Thyroid gland (tissue), 4 donors: ENCODE measurements around the gene FSIP1. TPM values are rescaled to one million over a fixed set of nuclear protein-coding genes. Genes with fewer than 3 reads are reported as not detected.

Experiments
- DNase-seq, 2 donors: peaks; one replicate each; pipeline ENCODE4 v3.0.0-alpha.2; 2019
- H3K27ac ChIP-seq, 3 donors: fragments of 200-600 bp; sonication (generic); 1 replicate in 2 of 3; 2 replicates in 1 of 3; pipeline ENCODE4 v1.5.1; 2016 to 2019; ENCODE audit warnings: mild to moderate bottlenecking in 1 of 3, moderate library complexity in 1 of 3
- H3K27me3 ChIP-seq: fragments of 200-600 bp; sonication (generic); one replicate; pipeline ENCODE4 v1.5.1; 2019
- H3K36me3 ChIP-seq, 2 donors: fragments of 200-600 bp; sonication (generic); one replicate each; pipeline ENCODE4 v1.5.1; 2016 to 2019
- H3K4me1 ChIP-seq, 2 donors: fragments of 200-600 bp; sonication (generic); one replicate each; pipeline ENCODE4 v1.5.1; 2017 to 2019
- H3K4me3 ChIP-seq, 3 donors: fragments of 200-600 bp; sonication (generic); replicated peaks in 1 of 3; 1 replicate in 2 of 3; 2 replicates in 1 of 3; pipeline ENCODE4 v1.5.1; 2016; ENCODE audit warnings: mild to moderate bottlenecking in 1 of 3
- H3K9me3 ChIP-seq: fragments of 200-600 bp; sonication (generic); one replicate; pipeline ENCODE4 v1.5.1; 2017
- POLR2A ChIP-seq, 2 donors: fragments of 450-650 bp; IDR thresholded peaks; one replicate each; pipeline ENCODE4 v1.6.1; 2017; ENCODE audit warnings: antibody characterized with exemption in 2 of 2, mild to moderate bottlenecking in 2 of 2, moderate library complexity in 1 of 2
- WGBS, 2 donors: methylation state at CpG; one replicate each; pipeline ENCODE4 v1.1.5; 2017; 5-methylcytosine and 5-hydroxymethylcytosine counted together
- intact Hi-C: fragments of 100-400 bp; cut with DNase I; formaldehyde crosslinking; loops from one replicate; pipeline ENCODE4 v1.15.1; 2023
- total RNA-seq, 4 donors: library from RNA; depleted of rRNA; stranded (reverse); fragments of >200 nt; gene quantifications; one replicate each; pipeline ENCODE4 v1.2.3, GENCODE V29; 2016
- TF ChIP-seq, protein P1 (sequence below), 6 experiments: fragments of 200-600 bp in 3 of 6; fragments of 450-650 bp in 3 of 6; sonication (generic) in 3 of 6; IDR thresholded peaks; one replicate each; pipeline ENCODE4 v1.5.1; 2016 to 2019; ENCODE audit warnings: antibody characterized with exemption in 6 of 6, mild to moderate bottlenecking in 2 of 6, inconsistent platforms in 1 of 6, moderate library complexity in 1 of 6

FSIP1 gene
- total RNA-seq, 4 donors from 2014 or later: 0.94 to 2.5 (median 1.5) TPM

GRCh38 chr15:39616731-39617455, 165.7 kb downstream of the FSIP1 start:
- H3K36me3 ChIP-seq: no peaks in the 10 kb centered on the region

GRCh38 chr15:39613861-39614260, 168.8 kb downstream of the FSIP1 start:
- intact Hi-C loops: no loop called here
- Histone ChIP-seq H3K27ac (no peak overlapping the region), H3K36me3 (no peaks in the 10 kb centered on the region), H3K27me3 (no peaks in the 10 kb centered on the region), H3K9me3 (no peaks in the 10 kb centered on the region), H3K4me1 (no peaks in the 10 kb centered on the region), H3K4me3 (no peak overlapping the region)
- TF ChIP-seq, protein P1, sequence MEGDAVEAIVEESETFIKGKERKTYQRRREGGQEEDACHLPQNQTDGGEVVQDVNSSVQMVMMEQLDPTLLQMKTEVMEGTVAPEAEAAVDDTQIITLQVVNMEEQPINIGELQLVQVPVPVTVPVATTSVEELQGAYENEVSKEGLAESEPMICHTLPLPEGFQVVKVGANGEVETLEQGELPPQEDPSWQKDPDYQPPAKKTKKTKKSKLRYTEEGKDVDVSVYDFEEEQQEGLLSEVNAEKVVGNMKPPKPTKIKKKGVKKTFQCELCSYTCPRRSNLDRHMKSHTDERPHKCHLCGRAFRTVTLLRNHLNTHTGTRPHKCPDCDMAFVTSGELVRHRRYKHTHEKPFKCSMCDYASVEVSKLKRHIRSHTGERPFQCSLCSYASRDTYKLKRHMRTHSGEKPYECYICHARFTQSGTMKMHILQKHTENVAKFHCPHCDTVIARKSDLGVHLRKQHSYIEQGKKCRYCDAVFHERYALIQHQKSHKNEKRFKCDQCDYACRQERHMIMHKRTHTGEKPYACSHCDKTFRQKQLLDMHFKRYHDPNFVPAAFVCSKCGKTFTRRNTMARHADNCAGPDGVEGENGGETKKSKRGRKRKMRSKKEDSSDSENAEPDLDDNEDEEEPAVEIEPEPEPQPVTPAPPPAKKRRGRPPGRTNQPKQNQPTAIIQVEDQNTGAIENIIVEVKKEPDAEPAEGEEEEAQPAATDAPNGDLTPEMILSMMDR (IDR thresholded peaks at IDR 0.05): no peak
- TF ChIP-seq POLR2A (IDR thresholded peaks at IDR 0.05): no peak
- 92 to 95% methylated on average over 2 of the region's 2 CpGs for WGBS, 2 donors
- DNase-seq: no peak

More at GRCh38 chr15:39616731-39617455, 165.7 kb downstream of the FSIP1 start:
- H3K27me3 ChIP-seq: no peaks in the 10 kb centered on the region
- 84 to 88% methylated on average over 6 of the region's 6 CpGs for WGBS, 2 donors
- TF ChIP-seq POLR2A (IDR thresholded peaks at IDR 0.05): no peak
- TF ChIP-seq, protein P1 (IDR thresholded peaks at IDR 0.05): no peak
- H3K4me3 ChIP-seq: no peak overlapping the region
- no peak for DNase-seq
- H3K4me1 ChIP-seq: no peaks in the 10 kb centered on the region
- no peaks in the 10 kb centered on the region for H3K9me3 ChIP-seq
- H3K27ac ChIP-seq: no peak overlapping the region
- intact Hi-C loops: no loop called here

DNA sequence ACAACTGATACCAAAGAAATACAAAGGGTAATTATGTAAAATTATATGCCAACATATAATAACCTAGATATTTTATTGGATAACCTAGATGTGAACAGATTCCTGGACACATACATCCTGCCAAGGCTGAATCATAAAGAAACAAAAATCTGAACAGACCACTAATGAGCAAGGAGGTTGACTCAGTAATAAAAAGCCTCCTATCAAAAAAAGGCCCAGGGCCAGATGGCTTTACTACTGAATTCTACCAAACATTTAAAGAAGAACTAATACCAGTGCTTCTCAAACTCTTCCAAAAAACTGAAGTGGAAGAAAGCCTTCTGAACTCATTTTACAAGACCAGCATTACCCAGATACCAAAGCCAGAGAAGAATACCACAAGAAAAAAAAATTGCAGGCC, 169.4 kb downstream of the FSIP1 start:
- no peak for DNase-seq
- no peak for TF ChIP-seq POLR2A (IDR thresholded peaks at IDR 0.05)
- TF ChIP-seq, protein P1 (IDR thresholded peaks at IDR 0.05): no peak
- H3K36me3 ChIP-seq: no peaks in the 10 kb centered on the region
- no peaks in the 10 kb centered on the region for H3K4me1 ChIP-seq
- H3K4me3 ChIP-seq: no peak overlapping the region
- no peaks in the 10 kb centered on the region for H3K9me3 ChIP-seq
- intact Hi-C loops: no loop called here
- H3K27me3 ChIP-seq: no peaks in the 10 kb centered on the region
- H3K27ac ChIP-seq: no peak overlapping the region

- TF ChIP-seq POLR2A (IDR thresholded peaks at IDR 0.05): no peak
- TF ChIP-seq, protein P1 (IDR thresholded peaks at IDR 0.05): no peak
- intact Hi-C loops: no loop called here
- no peaks in the 10 kb centered on the region for H3K27me3 ChIP-seq
Observed at GRCh38 chr15:39610665-39611064, 172.0 kb downstream of the FSIP1 start.

DNA sequence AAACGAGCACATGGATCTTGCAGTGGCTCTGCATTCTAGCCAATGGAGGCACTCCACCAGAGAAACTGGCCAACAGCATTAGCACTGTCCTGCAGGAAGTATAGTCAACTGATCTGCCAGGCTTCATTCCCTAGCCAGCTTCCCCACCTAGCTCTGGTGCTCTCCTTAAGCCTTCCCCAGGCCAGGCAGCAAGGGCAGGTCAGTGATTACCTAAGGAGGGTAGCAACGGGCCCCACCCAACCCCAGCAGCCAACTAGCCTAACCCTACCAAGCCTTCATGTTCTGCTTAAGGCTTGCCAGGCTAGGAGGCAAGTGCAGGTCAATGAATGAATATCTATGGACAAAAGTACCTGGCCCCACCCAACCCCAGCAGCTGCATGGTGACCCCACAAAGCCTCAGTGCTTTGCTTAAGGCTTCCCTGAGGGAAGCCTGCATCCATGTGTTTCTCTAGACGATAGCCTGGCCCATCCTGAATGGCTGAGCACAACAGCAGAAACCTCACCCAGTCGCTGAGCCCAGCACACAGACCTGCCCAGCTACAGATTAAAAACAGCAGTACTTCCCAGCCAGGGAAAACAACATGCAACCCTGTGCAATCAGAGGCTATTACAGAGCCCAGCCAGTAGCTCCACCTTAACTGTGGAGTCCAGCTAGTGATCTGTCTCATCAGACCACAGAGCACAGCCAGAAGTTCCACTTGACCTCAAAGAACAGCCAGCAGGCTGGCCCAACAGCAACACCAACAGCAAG, 173.3 kb downstream of the FSIP1 start:
- Histone ChIP-seq H3K27me3 (no peaks in the 10 kb centered on the region), H3K4me1 (no peaks in the 10 kb centered on the region), H3K4me3 (no peak overlapping the region), H3K36me3 (no peaks in the 10 kb centered on the region), H3K9me3 (no peaks in the 10 kb centered on the region), H3K27ac (no peak overlapping the region)
- DNase-seq: no peak
- WGBS, 2 donors: 75 to 76% methylated on average over 3 to 4 of the region's 4 CpGs
- intact Hi-C loops: no loop called here
- no peak for TF ChIP-seq POLR2A (IDR thresholded peaks at IDR 0.05)
- TF ChIP-seq, protein P1 (IDR thresholded peaks at IDR 0.05): no peak

More at GRCh38 chr15:39610665-39611064, 172.0 kb downstream of the FSIP1 start:
- Histone ChIP-seq H3K4me1 (no peaks in the 10 kb centered on the region), H3K36me3 (no peaks in the 10 kb centered on the region), H3K27ac (no peak overlapping the region), H3K9me3 (no peaks in the 10 kb centered on the region), H3K4me3 (no peak overlapping the region)
- no peak for DNase-seq
